GM18511 (cell line): ENCODE data around the gene THSD7B.
"Not testable (repeated sequence)": the region's sequence is repeated elsewhere in the genome, so short reads cannot be mapped to it uniquely, and the experiment has no call there.

Experiments
- ATAC-seq: cut with Tn5 transposase; IDR thresholded peaks from one replicate; pipeline ENCODE4 v1.9.1; 2021; ENCODE audit warnings: mild to moderate bottlenecking, moderate library complexity; ENCODE audit not compliant: unreplicated experiment

Gene THSD7B

DNA sequence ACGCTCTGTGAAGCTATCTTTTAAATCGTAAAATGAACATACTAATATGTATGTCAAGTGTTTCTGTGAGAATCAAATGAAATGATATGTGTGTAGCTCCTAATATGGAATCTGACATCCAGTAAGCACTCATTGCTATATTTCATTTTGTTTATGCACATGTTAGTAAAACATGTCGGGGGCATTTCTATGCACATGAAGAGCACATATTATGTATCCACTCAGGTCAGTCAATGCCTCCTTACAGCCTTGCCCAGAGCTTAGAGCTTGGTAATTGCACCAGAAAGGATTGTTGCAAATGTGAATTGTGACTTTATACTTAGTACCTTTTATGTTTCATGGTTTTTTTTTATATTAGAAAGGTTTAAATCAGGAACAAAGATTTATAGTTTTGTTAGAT lies 735.3 kb downstream of the THSD7B start:
- ATAC-seq = no peak

DNA sequence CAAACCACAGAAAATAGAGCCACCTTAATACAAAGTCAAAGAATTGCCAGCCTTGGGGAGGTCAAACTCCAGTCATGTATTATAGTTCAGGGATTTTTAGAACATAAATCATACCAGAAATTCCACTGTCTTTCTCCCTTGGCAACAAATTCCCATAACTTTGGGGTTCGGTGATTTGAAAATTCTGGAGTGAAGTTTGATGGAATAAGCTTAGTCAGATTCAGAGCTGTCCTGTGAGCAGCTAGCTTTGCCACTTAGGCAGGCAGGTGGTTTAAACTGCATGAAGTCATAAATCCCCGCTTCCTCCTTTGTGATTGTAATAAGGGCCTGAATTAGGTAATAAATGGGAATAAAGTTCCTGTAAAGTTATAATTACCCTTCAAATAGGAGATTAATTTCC lies 741.9 kb downstream of the THSD7B start:
- no peak for ATAC-seq

DNA sequence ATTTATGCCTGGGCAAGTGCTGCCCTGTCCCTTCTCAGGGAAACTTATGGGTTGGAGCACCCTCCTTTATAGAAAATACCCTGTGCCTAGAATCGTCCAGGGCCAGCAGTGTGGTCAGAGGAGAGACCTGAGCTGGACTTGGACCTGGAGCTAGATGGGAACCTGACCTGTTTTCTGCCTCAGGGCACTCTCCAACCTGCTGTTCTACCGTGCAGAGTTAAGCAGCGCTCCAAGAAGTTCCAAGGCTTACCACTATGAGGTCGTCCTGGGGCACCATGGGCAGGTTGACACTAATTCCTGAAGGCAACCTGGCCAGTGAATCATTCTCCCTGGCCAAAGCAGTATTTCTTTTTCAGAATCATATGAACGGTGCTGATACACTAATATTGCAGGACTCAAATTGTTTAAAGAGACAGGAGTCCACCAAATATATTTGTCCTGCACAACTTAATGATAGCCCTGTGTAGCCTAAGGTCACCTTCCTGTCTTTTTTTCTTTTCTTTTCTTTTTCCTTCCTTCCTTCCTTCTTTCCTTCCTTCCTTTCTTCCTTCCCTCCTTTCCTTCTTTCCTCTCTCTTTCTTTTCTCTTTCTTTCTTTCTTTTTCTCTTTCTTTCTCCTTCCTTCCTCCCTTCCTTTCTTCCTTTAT lies 743.5 kb downstream of the THSD7B start:
- ATAC-seq = no peak

- ATAC-seq = no peak
These were observed 746.2 kb downstream of the THSD7B start for GRCh38 chr2:137511526-137511925.

DNA sequence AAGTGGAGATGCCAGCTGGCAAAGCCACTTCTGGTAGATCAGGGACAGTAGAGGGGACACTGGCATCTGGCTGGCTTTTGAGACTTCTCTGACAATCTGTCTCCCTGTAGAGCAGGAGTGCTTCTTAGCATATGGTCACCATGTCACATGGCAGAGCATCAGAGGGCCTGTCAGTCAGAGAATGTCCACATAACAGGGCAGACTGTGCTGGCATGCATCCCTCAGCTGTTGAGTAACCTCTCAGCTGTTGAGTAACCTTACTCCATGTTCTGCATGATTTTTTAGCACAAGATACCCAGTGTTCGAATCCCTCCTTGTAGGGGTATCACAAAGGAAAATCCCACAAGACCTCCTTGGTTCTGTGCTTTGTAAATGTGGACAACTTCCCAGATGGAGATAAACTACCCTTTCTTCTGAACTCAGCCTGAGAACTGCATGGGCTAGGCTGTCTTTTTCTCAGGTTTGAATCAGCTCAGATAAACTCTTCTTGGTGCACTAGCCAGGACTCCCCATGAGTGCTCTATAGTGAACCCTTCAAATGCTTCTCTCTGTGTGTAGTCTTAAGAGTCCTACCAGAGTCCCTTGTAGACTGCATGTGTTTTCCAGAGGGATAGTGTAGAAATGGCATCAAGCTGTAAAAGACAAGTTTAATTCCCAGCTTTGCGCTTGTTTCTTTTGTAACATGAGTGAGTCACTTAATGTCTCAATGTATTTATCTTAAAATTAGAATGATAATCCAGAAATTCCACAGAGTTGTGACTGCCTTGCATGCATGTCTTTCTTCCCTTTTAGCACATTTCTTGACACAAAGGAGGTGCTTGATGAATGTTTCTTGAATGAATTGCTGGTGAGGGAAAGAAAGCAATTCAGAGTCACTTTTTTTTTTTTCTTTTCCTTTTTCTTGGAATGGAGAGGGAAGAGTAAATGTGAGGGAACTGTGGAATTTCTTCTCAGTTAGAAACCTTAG lies 756.6 kb downstream of the THSD7B start:
- no peak for ATAC-seq

DNA sequence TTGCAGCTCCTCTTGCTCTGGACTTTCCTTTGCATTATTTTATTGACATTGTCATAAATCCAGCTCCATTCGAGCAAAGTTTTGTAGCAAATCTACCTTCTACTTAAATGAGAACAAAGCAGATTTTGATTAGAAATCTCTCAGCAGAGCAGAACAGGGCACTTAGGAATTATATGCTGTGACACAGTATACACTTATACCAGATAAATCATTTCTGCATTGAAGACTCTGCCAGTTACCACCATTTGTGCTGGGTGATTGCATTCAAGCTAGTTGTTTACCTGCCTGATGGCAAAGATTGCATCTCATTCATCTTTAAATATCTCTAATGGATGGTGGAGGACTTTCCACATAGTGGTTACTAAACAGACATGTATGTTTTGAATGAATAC lies 757.3 kb downstream of the THSD7B start:
- no peak for ATAC-seq

DNA sequence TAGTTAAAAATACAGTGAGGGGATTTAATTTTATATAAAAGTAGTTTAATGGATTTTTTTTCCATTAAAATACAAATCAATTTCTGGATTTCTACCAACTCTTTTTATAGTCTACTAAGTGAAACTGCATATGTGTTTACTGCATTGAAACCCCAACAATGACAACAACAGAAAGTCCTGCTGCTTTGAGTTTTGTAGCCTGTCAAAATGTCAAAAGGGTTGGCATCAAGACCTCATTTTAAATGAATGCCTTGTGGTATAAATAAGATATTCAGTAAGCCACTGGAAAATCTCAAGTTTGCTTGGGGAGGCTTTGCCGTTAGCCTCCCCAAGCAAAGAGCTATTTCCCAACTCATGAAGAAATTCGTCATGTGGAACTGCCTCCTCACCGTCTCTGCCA lies 758.6 kb downstream of the THSD7B start:
- ATAC-seq = no peak

DNA sequence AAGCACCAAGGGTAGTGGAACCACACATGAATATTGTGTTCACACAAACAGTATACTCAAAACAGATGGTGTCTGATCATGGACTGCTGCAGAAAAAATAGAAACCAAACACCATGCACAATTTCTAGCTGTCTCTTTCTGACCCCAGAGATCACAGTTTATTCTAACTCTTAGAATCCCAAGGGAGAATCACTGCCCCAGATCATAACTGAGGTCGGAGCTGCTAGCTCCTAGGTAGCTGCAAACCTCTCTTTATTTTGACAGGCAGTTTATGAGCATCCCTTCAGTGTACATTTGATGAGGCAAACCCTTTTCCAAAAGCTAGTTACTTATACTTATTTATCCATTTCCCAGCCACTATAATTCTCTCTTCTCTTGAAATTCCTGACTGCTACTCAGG lies 759.8 kb downstream of the THSD7B start:
- ATAC-seq = no peak

DNA sequence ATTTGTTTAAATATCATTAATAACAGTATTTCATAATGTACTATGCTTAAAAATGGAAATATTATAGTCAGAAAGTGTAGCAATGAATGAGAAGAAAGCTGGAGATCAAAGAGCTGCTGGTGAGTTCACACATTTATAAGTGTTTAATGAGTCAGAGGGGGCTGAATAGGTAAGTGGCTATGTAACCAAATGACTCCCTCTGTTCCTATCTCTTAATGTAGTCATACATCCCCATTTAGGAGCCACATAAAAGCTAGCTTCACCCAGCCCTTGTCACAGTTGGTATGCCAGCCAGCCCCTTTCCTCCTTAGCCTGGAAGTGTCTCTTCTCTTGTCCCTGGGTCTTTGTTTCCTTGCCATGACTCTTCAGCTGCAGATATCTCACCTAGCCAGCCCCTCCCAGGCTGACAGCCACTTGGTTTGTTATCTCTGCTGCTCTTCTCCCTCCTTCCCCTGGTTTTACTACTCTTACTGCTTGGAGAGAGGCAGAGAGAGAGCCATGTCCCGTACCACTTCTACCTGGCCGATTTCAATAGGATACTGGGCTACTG lies 760.4 kb downstream of the THSD7B start:
- no peak for ATAC-seq

- peak; percentile 67 for ATAC-seq
These were observed 770.6 kb downstream of the THSD7B start for GRCh38 chr2:137535897-137536296.

GRCh38 chr2:137539336-137539735 lies 774.0 kb downstream of the THSD7B start:
- no peak for ATAC-seq

- ATAC-seq = no peak
These were observed 782.5 kb downstream of the THSD7B start for GRCh38 chr2:137547842-137548241.

DNA sequence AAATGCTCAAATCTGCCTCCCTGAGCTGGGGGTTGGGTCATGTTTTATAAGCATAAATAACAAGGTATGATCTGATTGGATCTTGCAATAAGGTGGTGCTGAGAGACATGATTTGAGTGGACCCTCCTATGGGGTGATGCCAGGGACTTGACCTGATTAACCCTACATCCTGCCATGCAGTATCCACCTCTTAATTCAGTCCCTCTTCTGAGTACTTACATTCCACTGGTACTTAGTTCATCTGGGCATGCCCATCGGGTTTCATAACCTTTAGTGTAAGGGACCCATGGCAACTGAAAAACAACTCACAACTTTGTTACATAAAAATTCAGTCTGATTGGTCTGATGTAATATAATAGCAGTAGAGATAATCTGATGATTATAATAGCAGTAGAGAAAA lies 801.0 kb downstream of the THSD7B start:
- no peak for ATAC-seq

GRCh38 chr2:137570484-137570883 lies 805.1 kb downstream of the THSD7B start:
- ATAC-seq = no peak

GRCh38 chr2:137587834-137588233 lies 822.5 kb downstream of the THSD7B start:
- not testable (repeated sequence) for ATAC-seq

GRCh38 chr2:137588578-137588977 lies 823.2 kb downstream of the THSD7B start:
- not testable (repeated sequence) for ATAC-seq

- ATAC-seq = no peak
These were observed 824.8 kb downstream of the THSD7B start for GRCh38 chr2:137590102-137590501.

DNA sequence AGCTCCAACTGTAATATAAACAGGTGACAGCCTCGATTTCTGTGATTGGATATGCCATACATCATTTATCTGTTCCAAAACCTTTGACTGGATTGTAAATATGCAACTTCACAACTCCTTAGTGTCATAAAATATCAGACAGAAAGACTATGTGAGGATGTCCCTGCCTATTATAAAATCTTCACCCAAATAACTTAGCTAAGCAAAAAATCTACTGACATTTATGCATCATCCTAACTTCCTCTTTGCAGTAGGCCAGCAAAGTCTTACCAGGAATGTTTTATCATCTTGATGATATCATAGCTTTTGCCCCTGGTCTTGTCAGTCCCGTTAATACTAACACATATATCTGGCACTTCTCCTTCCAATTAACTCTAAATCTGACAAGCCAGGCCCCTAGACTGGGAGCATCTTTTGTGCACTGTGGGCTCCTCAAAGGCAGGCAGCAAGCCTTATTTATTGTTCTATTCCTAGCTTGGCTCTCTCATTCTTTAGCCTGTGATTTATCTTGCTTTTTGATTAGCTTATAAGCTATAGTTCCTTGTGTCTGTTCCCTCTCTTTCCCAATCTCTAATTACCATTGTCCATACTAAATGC lies 842.5 kb downstream of the THSD7B start:
- ATAC-seq = no peak

GRCh38 chr2:137638932-137639331 lies 873.6 kb downstream of the THSD7B start:
- no peak for ATAC-seq

- no peak for ATAC-seq
These were observed 879.4 kb downstream of the THSD7B start for GRCh38 chr2:137644731-137645130.

DNA sequence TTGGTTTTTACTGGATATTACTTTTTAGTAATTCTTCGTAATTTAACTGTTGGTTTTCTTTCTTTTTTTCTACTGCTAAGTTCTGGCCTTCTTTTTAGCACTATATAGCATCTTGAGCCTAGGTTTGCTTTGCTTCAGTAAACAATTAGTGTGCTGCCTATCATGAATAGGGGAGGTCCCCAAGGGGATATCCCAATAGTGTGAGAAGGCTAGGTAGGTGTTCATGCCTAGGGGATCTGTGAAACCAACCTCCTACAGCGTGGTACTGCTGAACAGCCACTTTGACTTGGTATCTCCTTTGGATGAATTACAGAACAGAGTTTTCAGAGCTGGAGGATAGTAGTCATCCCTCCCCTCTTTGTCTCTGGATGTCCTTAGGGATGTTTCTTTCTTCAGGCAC lies 888.7 kb downstream of the THSD7B start:
- ATAC-seq = no peak

- ATAC-seq = no peak
These were observed 890.5 kb downstream of the THSD7B start for GRCh38 chr2:137655814-137656213.
